Measurements from ENCODE around the gene HSPA1L.
"Not testable (repeated sequence)": the region's sequence is repeated elsewhere in the genome, so short reads cannot be mapped to it uniquely, and the experiment has no call there.

Gene HSPA1L

GRCh38 chr6:31850765-31851484 lies 35.8 kb upstream of the HSPA1L start:
- POLR2A ChIA-PET = interaction anchor here (0.6 kb wide), 1 partner anchor 12 kb away, joined by 4 read pairs; no protein-coding TSS in a partner anchor
- 100% methylated on average over 2 of the region's 2 CpGs for WGBS (ENCODE audit: insufficient coverage)
- Histone ChIP-seq H3K4me1 (ENCODE audit: control extremely low read depth in 1 of 4, control insufficient read depth in 4 of 4, insufficient read depth in 4 of 4, low read length in 3 of 4) (no peaks in the 10 kb centered on the region), H3K9me3 (ENCODE audit: control extremely low read depth in 1 of 5, control insufficient read depth in 4 of 5, insufficient read depth in 2 of 5, low read depth in 1 of 5, low read length in 4 of 5) (no peaks in the 10 kb centered on the region), H3K27ac (ENCODE audit: insufficient read depth in 1 of 2, low read depth in 1 of 2, low read length in 2 of 2, poor library complexity in 1 of 2, severe bottlenecking in 2 of 2) (no peak overlapping the region), H3K4me3 (ENCODE audit: control insufficient read depth in 1 of 7, extremely low read depth in 1 of 7, insufficient read depth in 4 of 7, low read depth in 2 of 7, low read length in 6 of 7) (no peak overlapping the region), H3K36me3 (ENCODE audit: control insufficient read depth in 4 of 4, insufficient read depth in 4 of 4, low read length in 3 of 4) (no peaks in the 10 kb centered on the region), H3K27me3 (replicated peaks in 2 of 5; ENCODE audit: control insufficient read depth in 4 of 5, insufficient read depth in 5 of 5, low read length in 4 of 5) (no peaks in the 10 kb centered on the region)
- CTCF ChIA-PET = interaction anchor here (1.7 kb wide), 1 partner anchor 13 kb away, joined by 3 read pairs; no protein-coding TSS in a partner anchor
- DNase-seq = no peak

- H3K4me3 ChIP-seq (ENCODE audit: control insufficient read depth in 1 of 7, extremely low read depth in 1 of 7, insufficient read depth in 4 of 7, low read depth in 2 of 7, low read length in 6 of 7) = no peak overlapping the region
- ChIA-PET CTCF (interaction anchor here (0.7 to 0.8 kb wide), 2 partner anchors 11 to 12 kb away, joined by 4 read pairs; no protein-coding TSS in a partner anchor), POLR2A (no interaction called here)
- no peaks in the 10 kb centered on the region for H3K27me3 ChIP-seq (replicated peaks in 2 of 5; ENCODE audit: control insufficient read depth in 4 of 5, insufficient read depth in 5 of 5, low read length in 4 of 5)
- no peaks in the 10 kb centered on the region for H3K9me3 ChIP-seq (ENCODE audit: control extremely low read depth in 1 of 5, control insufficient read depth in 4 of 5, insufficient read depth in 2 of 5, low read depth in 1 of 5, low read length in 4 of 5)
- no peak for DNase-seq
- H3K36me3 ChIP-seq (ENCODE audit: control insufficient read depth in 4 of 4, insufficient read depth in 4 of 4, low read length in 3 of 4) = peaks cover 0 to 11% (median 0%) of the 10 kb centered on the region in 4 experiments
- no peaks in the 10 kb centered on the region for H3K4me1 ChIP-seq (ENCODE audit: control extremely low read depth in 1 of 4, control insufficient read depth in 4 of 4, insufficient read depth in 4 of 4, low read length in 3 of 4)
- H3K27ac ChIP-seq (ENCODE audit: insufficient read depth in 1 of 2, low read depth in 1 of 2, low read length in 2 of 2, poor library complexity in 1 of 2, severe bottlenecking in 2 of 2) = no peak overlapping the region
- 100% methylated on average over 1 of the region's 2 CpGs for WGBS (ENCODE audit: insufficient coverage)
These were observed 32.3 kb upstream of the HSPA1L start for GRCh38 chr6:31847276-31847978.

GRCh38 chr6:31844507-31844906 lies 29.4 kb upstream of the HSPA1L start:
- H3K36me3 ChIP-seq (ENCODE audit: control insufficient read depth in 4 of 4, insufficient read depth in 4 of 4, low read length in 3 of 4) = peaks cover 2 to 28% (median 13%) of the 10 kb centered on the region in 4 experiments
- no peak overlapping the region for H3K4me3 ChIP-seq (ENCODE audit: control insufficient read depth in 1 of 7, extremely low read depth in 1 of 7, insufficient read depth in 4 of 7, low read depth in 2 of 7, low read length in 6 of 7)
- no peaks in the 10 kb centered on the region for H3K9me3 ChIP-seq (ENCODE audit: control extremely low read depth in 1 of 5, control insufficient read depth in 4 of 5, insufficient read depth in 2 of 5, low read depth in 1 of 5, low read length in 4 of 5)
- H3K27ac ChIP-seq (ENCODE audit: insufficient read depth in 1 of 2, low read depth in 1 of 2, low read length in 2 of 2, poor library complexity in 1 of 2, severe bottlenecking in 2 of 2) = peak overlapping the region in 1 of 2 experiments; percentile 34
- DNase-seq = no peak
- ChIA-PET POLR2A (interaction anchor here (0.6 kb wide), 1 partner anchor 18 kb away, joined by 3 read pairs; the partner anchor contains the start of gene NEU1), CTCF (interaction anchor here (1.2 kb wide), 1 partner anchor 219 kb away, joined by 4 read pairs; no protein-coding TSS in a partner anchor)
- 82% methylated on average over 2 of the region's 3 CpGs for WGBS (ENCODE audit: insufficient coverage)
- no peaks in the 10 kb centered on the region for H3K4me1 ChIP-seq (ENCODE audit: control extremely low read depth in 1 of 4, control insufficient read depth in 4 of 4, insufficient read depth in 4 of 4, low read length in 3 of 4)
- no peaks in the 10 kb centered on the region for H3K27me3 ChIP-seq (replicated peaks in 2 of 5; ENCODE audit: control insufficient read depth in 4 of 5, insufficient read depth in 5 of 5, low read length in 4 of 5)

GRCh38 chr6:31842053-31842452 lies 27.0 kb upstream of the HSPA1L start:
- 98% methylated on average over 7 of the region's 9 CpGs for WGBS (ENCODE audit: insufficient coverage)
- H3K4me1 ChIP-seq (ENCODE audit: control extremely low read depth in 1 of 4, control insufficient read depth in 4 of 4, insufficient read depth in 4 of 4, low read length in 3 of 4) = peaks cover 8 to 21% (median 19%) of the 10 kb centered on the region in 4 experiments
- H3K27me3 ChIP-seq (replicated peaks in 2 of 5; ENCODE audit: control insufficient read depth in 4 of 5, insufficient read depth in 5 of 5, low read length in 4 of 5) = no peaks in the 10 kb centered on the region
- CTCF ChIA-PET = no interaction called here
- H3K9me3 ChIP-seq (ENCODE audit: control extremely low read depth in 1 of 5, control insufficient read depth in 4 of 5, insufficient read depth in 2 of 5, low read depth in 1 of 5, low read length in 4 of 5) = no peaks in the 10 kb centered on the region
- no peak for DNase-seq
- POLR2A ChIA-PET = no interaction called here
- no peak overlapping the region for H3K4me3 ChIP-seq (ENCODE audit: control insufficient read depth in 1 of 7, extremely low read depth in 1 of 7, insufficient read depth in 4 of 7, low read depth in 2 of 7, low read length in 6 of 7)
- H3K27ac ChIP-seq (ENCODE audit: insufficient read depth in 1 of 2, low read depth in 1 of 2, low read length in 2 of 2, poor library complexity in 1 of 2, severe bottlenecking in 2 of 2) = no peak overlapping the region
- H3K36me3 ChIP-seq (ENCODE audit: control insufficient read depth in 4 of 4, insufficient read depth in 4 of 4, low read length in 3 of 4) = peaks cover 10 to 50% (median 32%) of the 10 kb centered on the region in 4 experiments

GRCh38 chr6:31839779-31840126 lies 24.7 kb upstream of the HSPA1L start:
- POLR2A ChIA-PET; H3K9me3 ChIP-seq (ENCODE audit: control extremely low read depth in 1 of 5, control insufficient read depth in 4 of 5, insufficient read depth in 2 of 5, low read depth in 1 of 5, low read length in 4 of 5); DNase-seq; H3K27me3 ChIP-seq (replicated peaks in 2 of 5; ENCODE audit: control insufficient read depth in 4 of 5, insufficient read depth in 5 of 5, low read length in 4 of 5); H3K4me3 ChIP-seq (ENCODE audit: control insufficient read depth in 1 of 7, extremely low read depth in 1 of 7, insufficient read depth in 4 of 7, low read depth in 2 of 7, low read length in 6 of 7): not testable (repeated sequence)
- Histone ChIP-seq H3K4me1 (ENCODE audit: control extremely low read depth in 1 of 4, control insufficient read depth in 4 of 4, insufficient read depth in 4 of 4, low read length in 3 of 4) (peaks cover 12 to 37% (median 33%) of the 10 kb centered on the region in 4 experiments), H3K36me3 (ENCODE audit: control insufficient read depth in 4 of 4, insufficient read depth in 4 of 4, low read length in 3 of 4) (peaks cover 10 to 48% (median 39%) of the 10 kb centered on the region in 4 experiments), H3K27ac (ENCODE audit: insufficient read depth in 1 of 2, low read depth in 1 of 2, low read length in 2 of 2, poor library complexity in 1 of 2, severe bottlenecking in 2 of 2) (peak overlapping the region in 1 of 2 experiments; percentile 43)
- 100% methylated on average over 5 of the region's 8 CpGs for WGBS (ENCODE audit: insufficient coverage)
- CTCF ChIA-PET = interaction anchor here (0.7 to 1.9 kb wide), 8 partner anchors 16 to 54 kb away, joined by 3 to 7 read pairs (median 4); partner anchors contain the start of gene NEU1

- 94% methylated on average over 3 of the region's 3 CpGs for WGBS (ENCODE audit: insufficient coverage)
- Histone ChIP-seq H3K27ac (ENCODE audit: insufficient read depth in 1 of 2, low read depth in 1 of 2, low read length in 2 of 2, poor library complexity in 1 of 2, severe bottlenecking in 2 of 2) (no peak overlapping the region), H3K9me3 (ENCODE audit: control extremely low read depth in 1 of 5, control insufficient read depth in 4 of 5, insufficient read depth in 2 of 5, low read depth in 1 of 5, low read length in 4 of 5) (no peaks in the 10 kb centered on the region), H3K4me1 (ENCODE audit: control extremely low read depth in 1 of 4, control insufficient read depth in 4 of 4, insufficient read depth in 4 of 4, low read length in 3 of 4) (peaks cover 15 to 40% (median 39%) of the 10 kb centered on the region in 4 experiments), H3K27me3 (replicated peaks in 2 of 5; ENCODE audit: control insufficient read depth in 4 of 5, insufficient read depth in 5 of 5, low read length in 4 of 5) (no peaks in the 10 kb centered on the region), H3K36me3 (ENCODE audit: control insufficient read depth in 4 of 4, insufficient read depth in 4 of 4, low read length in 3 of 4) (peaks cover 10 to 47% (median 37%) of the 10 kb centered on the region in 4 experiments), H3K4me3 (ENCODE audit: control insufficient read depth in 1 of 7, extremely low read depth in 1 of 7, insufficient read depth in 4 of 7, low read depth in 2 of 7, low read length in 6 of 7) (peak overlapping the region in 1 of 7 experiments; percentile 85)
- DNase-seq = no peak
- ChIA-PET POLR2A (interaction anchor here (0.5 to 2.5 kb wide), 3 partner anchors 12 to 24 kb away, joined by 3 to 9 read pairs (median 4); partner anchors contain the start of genes HSPA1B and NEU1), CTCF (interaction anchor here (0.7 to 1.9 kb wide), 12 partner anchors 10 to 159 kb away, joined by 3 to 7 read pairs (median 3); partner anchors contain the start of genes LSM2 and NEU1)
These were observed 23.9 kb upstream of the HSPA1L start for GRCh38 chr6:31838968-31839367.
